ENCODE data around the gene TBC1D12.

Gene TBC1D12

GRCh38 chr10:94407668-94408067 lies 5.3 kb downstream of the TBC1D12 start:
- DNase-seq (ENCODE audit: low read depth, low spot score): no peak

DNA sequence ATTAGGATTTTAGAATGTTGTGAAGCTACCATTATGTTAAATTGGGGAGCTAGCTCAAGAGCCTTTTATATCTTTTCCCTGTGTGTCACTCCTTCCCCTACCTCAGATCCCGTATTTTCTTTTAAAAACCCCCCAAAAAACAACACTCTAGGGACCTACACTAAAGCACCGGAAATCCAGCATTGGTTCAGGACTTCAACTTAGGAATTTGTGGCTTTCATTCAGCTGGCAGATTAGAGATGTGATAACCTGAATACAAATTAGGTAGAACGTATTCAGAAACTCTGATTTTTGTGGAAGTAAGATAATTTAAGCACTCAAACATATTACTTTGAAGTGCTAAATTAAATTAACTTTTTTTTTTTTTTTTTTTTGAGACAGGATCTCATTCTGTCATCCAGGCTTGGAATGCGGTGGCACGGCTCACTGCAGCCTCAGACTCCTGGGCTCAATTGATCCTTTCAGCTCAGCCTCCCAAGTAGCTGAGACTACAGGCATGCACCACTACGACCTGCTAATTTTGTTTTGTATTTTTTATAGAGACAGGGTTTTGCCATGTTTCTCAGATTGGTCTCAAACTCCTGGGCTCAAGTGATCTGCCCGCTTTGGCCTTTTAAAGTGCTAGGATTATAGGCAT lies 6.8 kb downstream of the TBC1D12 start:
- no peak for DNase-seq (ENCODE audit: low read depth, low spot score)

DNA sequence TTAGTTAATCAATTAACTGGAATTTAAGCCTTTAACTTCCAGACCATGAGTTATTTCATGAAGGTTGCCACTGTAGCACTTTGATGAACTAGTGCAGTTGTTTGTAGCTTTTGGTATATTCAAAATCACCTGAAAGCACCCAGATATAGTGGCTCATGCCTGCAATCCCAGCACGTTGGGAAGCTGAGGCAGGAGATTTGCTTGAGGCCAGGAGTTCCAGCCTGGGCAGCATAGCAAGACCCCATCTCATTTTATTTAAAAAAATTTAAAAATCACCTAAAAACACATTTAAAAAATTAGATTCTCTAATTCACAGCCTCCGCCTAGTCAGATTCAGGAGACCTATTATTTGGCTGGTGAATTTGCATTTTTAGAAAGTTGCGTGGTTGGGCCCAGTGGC lies 9.0 kb downstream of the TBC1D12 start:
- no peak for DNase-seq (ENCODE audit: low read depth, low spot score)

GRCh38 chr10:94412449-94412848 lies 10.1 kb downstream of the TBC1D12 start:
- DNase-seq (ENCODE audit: low read depth, low spot score): no peak

DNA sequence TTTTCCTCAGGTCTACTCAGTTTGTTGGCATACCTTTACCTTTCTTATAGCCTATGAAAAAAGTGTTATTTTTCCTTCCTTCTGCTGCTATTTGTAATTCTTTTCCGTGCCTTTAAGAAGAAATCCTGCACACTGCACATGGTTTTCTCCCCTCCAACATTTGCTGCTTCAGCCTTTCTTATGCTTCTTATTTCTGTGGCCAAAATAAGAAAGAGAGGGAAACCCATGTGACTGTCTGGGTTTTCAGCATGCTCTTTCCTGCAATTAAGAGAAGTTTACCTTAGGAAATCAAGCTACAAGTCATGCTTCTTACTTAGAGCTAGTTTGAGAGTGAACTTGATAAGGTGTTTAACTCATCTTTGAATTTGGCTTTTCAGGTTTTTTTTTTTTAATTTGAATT lies 11.0 kb downstream of the TBC1D12 start:
- DNase-seq (ENCODE audit: low read depth, low spot score): no peak

DNA sequence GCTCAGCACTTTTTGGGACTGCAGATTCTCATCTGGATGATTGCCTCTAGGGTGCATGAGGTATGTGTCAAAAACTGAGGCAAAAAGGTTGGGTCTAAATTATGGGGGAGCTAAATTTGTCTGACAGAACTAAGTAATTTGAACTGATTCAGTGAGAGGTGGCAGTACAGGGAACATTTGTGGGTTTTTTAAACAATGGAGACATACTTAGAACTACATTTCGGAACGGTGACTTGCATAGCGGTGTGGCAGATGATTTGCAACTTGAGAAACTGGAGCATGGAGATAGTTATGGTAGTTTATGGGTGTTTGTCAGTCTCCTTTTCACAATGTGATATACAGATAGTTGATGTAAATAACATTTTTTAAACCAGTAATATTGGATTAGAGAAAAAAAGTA lies 14.6 kb downstream of the TBC1D12 start:
- no peak for DNase-seq (ENCODE audit: low read depth, low spot score)

GRCh38 chr10:94417321-94417720 lies 15.0 kb downstream of the TBC1D12 start:
- DNase-seq (ENCODE audit: low read depth, low spot score): no peak

- DNase-seq (ENCODE audit: low read depth, low spot score): no peak
Measured at GRCh38 chr10:94420516-94420915, 18.2 kb downstream of the TBC1D12 start.

GRCh38 chr10:94420998-94421528 lies 18.7 kb downstream of the TBC1D12 start:
- no peak for DNase-seq (ENCODE audit: low read depth, low spot score)

DNA sequence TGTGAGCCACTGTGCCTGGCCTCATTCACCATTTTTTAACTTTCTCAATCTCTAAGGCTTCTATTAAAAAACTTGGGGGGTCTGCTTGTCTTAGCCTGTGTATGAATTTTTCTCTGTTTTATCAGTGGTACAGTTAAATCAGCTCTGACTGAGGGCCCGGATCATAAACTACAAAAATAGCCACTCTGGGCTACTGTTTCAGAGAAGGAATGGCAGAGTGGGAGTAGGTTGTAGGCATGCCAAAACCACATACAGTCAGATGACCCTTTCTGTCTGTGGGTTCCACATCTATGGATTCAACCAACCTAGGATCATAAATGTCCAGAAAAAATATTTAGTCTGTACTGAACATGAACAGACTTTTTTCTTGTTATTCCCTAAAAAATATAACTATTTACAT lies 21.3 kb downstream of the TBC1D12 start:
- DNase-seq (ENCODE audit: low read depth, low spot score): no peak

DNA sequence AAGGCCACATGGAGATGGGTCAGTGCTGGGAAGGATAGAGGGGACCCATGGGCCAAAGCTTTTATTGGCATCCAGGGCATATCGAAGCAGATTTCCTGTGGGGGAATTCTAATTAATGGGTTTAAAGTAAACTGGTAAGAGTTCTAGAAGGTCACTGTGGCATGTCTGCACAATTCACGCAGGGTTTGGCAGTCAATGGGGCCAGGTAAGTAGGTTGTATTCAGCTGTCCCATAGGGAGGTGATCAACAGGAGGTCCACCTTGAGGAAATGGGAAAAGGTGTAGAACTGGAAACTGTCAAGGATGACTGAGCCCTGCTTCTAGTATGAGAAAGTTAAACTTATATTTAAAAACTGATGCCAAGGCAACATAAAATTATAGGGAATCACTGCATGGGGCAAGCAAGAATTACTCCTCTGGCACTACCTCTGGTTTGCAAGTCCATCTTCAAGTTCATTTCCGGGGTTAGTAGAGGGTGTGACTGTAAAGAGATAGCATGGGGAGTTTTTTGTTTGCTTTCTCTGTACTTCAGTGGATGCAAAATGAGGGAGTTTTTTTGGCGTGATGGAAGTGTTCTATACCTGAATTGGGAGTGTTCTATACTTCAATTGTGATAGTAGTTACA lies 22.5 kb downstream of the TBC1D12 start:
- DNase-seq (ENCODE audit: low read depth, low spot score): no peak

GRCh38 chr10:94425942-94426341 lies 23.6 kb downstream of the TBC1D12 start:
- DNase-seq (ENCODE audit: low read depth, low spot score): no peak

DNA sequence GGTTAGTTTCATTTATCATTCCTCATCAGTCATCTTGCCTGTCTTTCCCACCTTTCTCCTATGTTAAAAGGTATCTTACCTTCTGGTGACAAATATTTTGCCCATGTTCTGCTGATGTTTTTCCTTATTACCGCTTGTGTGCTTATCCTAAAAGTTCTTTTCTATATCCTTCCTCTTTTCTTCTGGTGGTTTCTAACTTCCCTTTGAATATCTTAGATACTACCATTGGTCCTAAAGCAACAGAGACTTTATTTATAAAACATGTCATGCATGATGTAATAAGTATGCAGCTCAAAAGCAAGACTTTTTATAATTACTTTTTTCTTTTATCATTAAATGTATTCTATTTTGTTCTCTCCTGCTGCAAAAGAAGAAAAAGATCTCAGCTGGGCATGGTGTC lies 24.8 kb downstream of the TBC1D12 start:
- no peak for DNase-seq (ENCODE audit: low read depth, low spot score)

DNA sequence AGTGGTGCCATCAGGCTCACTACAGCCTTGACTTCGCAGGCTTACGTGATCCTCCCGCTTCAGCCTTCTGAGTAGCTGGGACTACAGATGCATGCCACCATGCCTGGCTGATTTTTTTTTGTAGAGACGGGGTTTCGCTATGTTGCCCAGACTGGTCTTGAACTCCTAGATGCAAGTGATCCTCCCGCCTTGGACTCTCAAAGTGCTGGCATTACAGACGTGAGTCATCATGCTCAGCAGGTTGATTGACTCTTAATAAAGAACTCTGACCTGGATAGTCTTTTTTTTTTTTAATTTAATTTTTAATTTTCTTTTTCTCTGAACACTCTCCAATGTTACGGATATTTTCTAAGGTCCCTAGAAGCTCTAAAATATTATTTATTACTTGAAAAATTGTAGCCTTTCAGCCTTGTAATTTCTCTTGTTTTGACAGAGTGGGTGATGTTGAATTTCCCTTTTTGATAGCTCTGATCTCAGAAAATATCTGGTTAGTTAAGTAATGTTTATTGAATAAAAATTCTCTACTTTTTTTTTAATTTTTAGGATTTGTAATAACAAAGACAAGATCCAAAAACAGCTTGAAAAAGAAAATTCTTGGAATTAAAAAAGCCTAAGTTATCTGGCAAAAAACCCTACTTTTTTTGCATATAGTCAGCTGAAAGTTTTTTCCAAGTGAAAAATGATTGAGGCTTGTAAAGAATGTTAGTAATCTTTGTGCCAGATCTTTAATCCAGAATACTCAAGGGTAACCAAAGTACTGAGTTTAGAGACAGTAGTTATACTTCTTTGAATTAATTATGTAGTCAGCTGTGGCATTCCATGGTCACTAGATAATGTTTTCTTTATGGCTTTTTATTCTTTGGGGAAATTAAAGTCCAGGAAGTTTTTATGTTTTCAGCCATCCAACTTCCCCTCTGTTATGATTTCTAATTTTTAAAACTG lies 26.7 kb downstream of the TBC1D12 start:
- DNase-seq (ENCODE audit: low read depth, low spot score): no peak

- DNase-seq (ENCODE audit: low read depth, low spot score): no peak
Measured at GRCh38 chr10:94430701-94431100, 28.4 kb downstream of the TBC1D12 start.

DNA sequence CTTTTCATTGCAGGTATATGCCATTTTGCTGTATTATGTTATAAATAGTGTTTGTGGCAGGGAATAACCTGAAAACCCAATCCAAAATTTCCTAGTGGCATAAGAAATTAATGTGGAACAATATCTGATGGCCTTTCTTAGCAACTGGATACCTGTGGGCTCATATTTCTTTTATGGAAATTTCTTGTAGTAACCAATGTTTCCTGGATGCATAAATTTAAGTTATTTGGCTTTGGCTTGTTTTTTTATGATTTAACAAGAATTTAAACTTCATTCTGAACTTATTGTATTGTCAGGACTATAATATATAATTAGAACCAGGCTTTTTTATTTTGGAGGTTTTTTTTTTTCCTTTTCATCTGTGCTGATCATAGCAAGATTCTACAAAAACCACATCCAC lies 30.1 kb downstream of the TBC1D12 start:
- DNase-seq (ENCODE audit: low read depth, low spot score): no peak

- no peak for DNase-seq (ENCODE audit: low read depth, low spot score)
Measured at GRCh38 chr10:94439275-94439861, 37.0 kb downstream of the TBC1D12 start.

- DNase-seq (ENCODE audit: low read depth, low spot score): no peak
Measured at GRCh38 chr10:94440096-94440495, 37.8 kb downstream of the TBC1D12 start.

- no peak for DNase-seq (ENCODE audit: low read depth, low spot score)
Measured at GRCh38 chr10:94443047-94443446, 40.7 kb downstream of the TBC1D12 start.

- no peak for DNase-seq (ENCODE audit: low read depth, low spot score)
Measured at GRCh38 chr10:94443549-94443948, 41.2 kb downstream of the TBC1D12 start.

GRCh38 chr10:94450782-94451181 lies 48.4 kb downstream of the TBC1D12 start:
- DNase-seq (ENCODE audit: low read depth, low spot score): no peak

All from iPS DF 19.7 (cell line).